HepG2 (cell line): ENCODE measurements around the gene CACNA1G. TPM values are rescaled to one million over a fixed set of nuclear protein-coding genes. Genes with fewer than 3 reads are reported as not detected.
A peak's percentile ranks its signal among the peaks of the same experiment; 100 is the strongest.

Experiments
- AKAP8 ChIP-seq: sonication (generic); formaldehyde crosslinking; IDR thresholded peaks from 2 replicates; pipeline ENCODE4 v1.5.1; 2020; ENCODE audit warnings: mild to moderate bottlenecking, missing genetic modification reagents
- CCDC6 ChIP-seq: sonication (generic); formaldehyde crosslinking; IDR thresholded peaks from 2 replicates; pipeline ENCODE4 v1.8.1; 2022; ENCODE audit warnings: mild to moderate bottlenecking, missing genetic modification reagents, moderate library complexity
- DMAP1 ChIP-seq: IDR thresholded peaks from 2 replicates; pipeline ENCODE4 v1.6.1; 2016
- GATAD2A ChIP-seq: IDR thresholded peaks from 2 replicates; pipeline ENCODE4 v1.6.1; 2016
- IRF2 ChIP-seq: IDR thresholded peaks from 2 replicates; pipeline ENCODE4 v1.6.1; 2018; ENCODE audit warnings: missing genetic modification reagents, missing compliant biosample characterization
- MAFG ChIP-seq: sonication (generic); formaldehyde crosslinking; IDR thresholded peaks from 2 replicates; pipeline ENCODE4 v1.5.1; 2020; ENCODE audit warnings: mild to moderate bottlenecking, missing genetic modification reagents
- NR2C2 ChIP-seq: sonication (generic); formaldehyde crosslinking; IDR thresholded peaks from 2 replicates; pipeline ENCODE4 v1.4.0; 2020; ENCODE audit warnings: missing genetic modification reagents, mild to moderate bottlenecking, moderate library complexity, borderline replicate concordance
- NRL ChIP-seq: sonication (generic); formaldehyde crosslinking; IDR thresholded peaks from 2 replicates; pipeline ENCODE4 v1.5.0; 2020; ENCODE audit warnings: missing genetic modification reagents, mild to moderate bottlenecking, moderate library complexity, borderline replicate concordance
- PAXIP1 ChIP-seq: sonication (generic); formaldehyde crosslinking; conservative IDR thresholded peaks from 2 replicates; pipeline ENCODE4 v1.4.0; 2020; ENCODE audit warnings: mild to moderate bottlenecking, missing genetic modification reagents, moderate library complexity
- SALL1 ChIP-seq: sonication (generic); formaldehyde crosslinking; IDR thresholded peaks from 2 replicates; pipeline ENCODE4 v1.8.0; 2022; ENCODE audit warnings: mild to moderate bottlenecking, missing genetic modification reagents
- SPEN ChIP-seq: sonication (generic); formaldehyde crosslinking; IDR thresholded peaks from 2 replicates; pipeline ENCODE4 v1.5.1; 2020; ENCODE audit warnings: low read depth, mild to moderate bottlenecking, missing genetic modification reagents
- TEAD3 ChIP-seq: optimal IDR thresholded peaks from 2 replicates; pipeline ENCODE3; 2016; ENCODE audit warnings: borderline replicate concordance
- ZBTB3 ChIP-seq: sonication (generic); formaldehyde crosslinking; IDR thresholded peaks from 2 replicates; pipeline ENCODE4 v1.4.0; 2020; ENCODE audit warnings: low read depth, mild to moderate bottlenecking, moderate library complexity, missing genetic modification reagents, borderline replicate concordance
- ZBTB33 ChIP-seq: sonication (generic); formaldehyde crosslinking; IDR thresholded peaks from 2 replicates; pipeline ENCODE4 v1.4.0; 2020; ENCODE audit warnings: missing genetic modification reagents
- ZBTB38 ChIP-seq: sonication (generic); formaldehyde crosslinking; IDR thresholded peaks from 2 replicates; pipeline ENCODE4 v1.5.1; 2020; ENCODE audit warnings: mild to moderate bottlenecking, missing genetic modification reagents
- ZNF513 ChIP-seq: sonication (generic); formaldehyde crosslinking; conservative IDR thresholded peaks from 2 replicates; pipeline ENCODE4 v1.5.0; 2020; ENCODE audit warnings: missing genetic modification reagents
- ZNF687 ChIP-seq: sonication (generic); formaldehyde crosslinking; IDR thresholded peaks from 2 replicates; pipeline ENCODE4 v1.5.1; 2020; ENCODE audit warnings: mild to moderate bottlenecking, missing genetic modification reagents, moderate library complexity
- ZSCAN25 ChIP-seq: sonication (generic); formaldehyde crosslinking; IDR thresholded peaks from 2 replicates; pipeline ENCODE4 v1.8.0; 2022; ENCODE audit warnings: mild to moderate bottlenecking, missing genetic modification reagents
- ZSCAN29 ChIP-seq: sonication (generic); formaldehyde crosslinking; conservative IDR thresholded peaks from 2 replicates; pipeline ENCODE4 v1.4.0; 2020; ENCODE audit warnings: mild to moderate bottlenecking, missing genetic modification reagents
- polyA plus RNA-seq, 8 experiments: library from polyadenylated mRNA; depleted of rRNA in 3 of 8; stranded (reverse) in 7 of 8; unstranded in 1 of 8; fragments of >200 nt; fragmentation: Illumina TruSeq in 4 of 8; extraction: Trizol in 4 of 8; gene quantifications; 2 replicates each; pipeline versions ENCODE4 v1.2.1 to v1.2.3, GENCODE V29; 2011 to 2016; ENCODE audit warnings: low read depth in 4 of 8, missing spikeins in 1 of 8, mixed read lengths in 1 of 8; ENCODE audit not compliant: insufficient read depth in 1 of 8
- total RNA-seq, 5 experiments: library from RNA; depleted of rRNA; stranded (reverse); fragments of >200 nt; fragmentation: Illumina TruSeq; extraction: Trizol; gene quantifications; 2 replicates each; pipeline ENCODE4 v1.2.3, GENCODE V29; 2016; ENCODE audit warnings: low read depth in 1 of 5

CACNA1G gene
- total and polyA plus RNA-seq, 2 of the 13 experiments (the other 11 are each of a cell fraction or from before 2014, with no cell fraction given): 0.02 TPM; not detected in 1

- TF ChIP-seq ZNF513 (CRISPR knock-in tag): no peak
- TF ChIP-seq GATAD2A (CRISPR knock-in tag): peak; percentile 91
- TF ChIP-seq ZBTB38 (CRISPR knock-in tag): 0 out of 2 replicates have a peak, but pooled peaks have one; percentile 37
- TF ChIP-seq NRL: peak; percentile 50; the same call in 1 of the 2 replicates
- peak; percentile 78; the same call in 1 of the 2 replicates for TF ChIP-seq AKAP8 (CRISPR knock-in tag)
- TF ChIP-seq SPEN: 0 out of 2 replicates have a peak, but pooled peaks have one; percentile 15
- TF ChIP-seq IRF2 (CRISPR knock-in tag): 0 out of 2 replicates have a peak, but pooled peaks have one; percentile 40
- peak; percentile 84 for TF ChIP-seq PAXIP1 (CRISPR knock-in tag)
- peak; percentile 78 for TF ChIP-seq ZBTB33
- TF ChIP-seq ZBTB3 (CRISPR knock-in tag): peak; percentile 27; the same call in 1 of the 2 replicates
- no peak for TF ChIP-seq ZSCAN29
- peak; percentile 97 for TF ChIP-seq MAFG
- TF ChIP-seq DMAP1 (CRISPR knock-in tag): peak; percentile 68; the same call in 1 of the 2 replicates
- TF ChIP-seq ZSCAN25: peak; percentile 67
- TF ChIP-seq CCDC6 (CRISPR knock-in tag): 0 out of 2 replicates have a peak, but pooled peaks have one; percentile 24
- TF ChIP-seq SALL1: peak; percentile 70
- TF ChIP-seq ZNF687 (CRISPR knock-in tag): peak; percentile 72
- TF ChIP-seq TEAD3 (CRISPR knock-in tag): peak; percentile 42
- TF ChIP-seq NR2C2: peak; percentile 74
These were observed 101.4 kb downstream of the CACNA1G start (continued) for GRCh38 chr17:50661795-50662391.
